ENCODE data around the gene RETREG1.

DNA sequence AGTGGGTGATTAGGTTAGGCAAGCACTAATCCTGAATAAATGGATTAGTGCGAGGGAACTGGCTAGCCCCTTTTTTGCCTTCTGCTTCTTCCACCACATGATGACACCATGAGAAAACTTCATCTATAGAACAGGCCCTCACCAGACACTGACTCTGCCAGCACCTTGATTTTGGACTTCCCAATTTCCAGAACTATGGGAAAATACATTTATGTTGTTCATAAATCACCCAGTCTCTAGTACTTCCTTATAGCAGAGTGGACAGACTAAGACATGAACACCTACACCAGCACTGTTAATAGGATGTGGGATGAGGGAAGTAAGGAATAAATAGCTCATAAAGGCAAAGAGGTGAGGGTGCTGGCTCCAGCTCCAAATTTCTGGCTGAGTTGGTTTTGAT, 152.6 kb downstream of the RETREG1 start:
- TF ChIP-seq, protein P1, sequence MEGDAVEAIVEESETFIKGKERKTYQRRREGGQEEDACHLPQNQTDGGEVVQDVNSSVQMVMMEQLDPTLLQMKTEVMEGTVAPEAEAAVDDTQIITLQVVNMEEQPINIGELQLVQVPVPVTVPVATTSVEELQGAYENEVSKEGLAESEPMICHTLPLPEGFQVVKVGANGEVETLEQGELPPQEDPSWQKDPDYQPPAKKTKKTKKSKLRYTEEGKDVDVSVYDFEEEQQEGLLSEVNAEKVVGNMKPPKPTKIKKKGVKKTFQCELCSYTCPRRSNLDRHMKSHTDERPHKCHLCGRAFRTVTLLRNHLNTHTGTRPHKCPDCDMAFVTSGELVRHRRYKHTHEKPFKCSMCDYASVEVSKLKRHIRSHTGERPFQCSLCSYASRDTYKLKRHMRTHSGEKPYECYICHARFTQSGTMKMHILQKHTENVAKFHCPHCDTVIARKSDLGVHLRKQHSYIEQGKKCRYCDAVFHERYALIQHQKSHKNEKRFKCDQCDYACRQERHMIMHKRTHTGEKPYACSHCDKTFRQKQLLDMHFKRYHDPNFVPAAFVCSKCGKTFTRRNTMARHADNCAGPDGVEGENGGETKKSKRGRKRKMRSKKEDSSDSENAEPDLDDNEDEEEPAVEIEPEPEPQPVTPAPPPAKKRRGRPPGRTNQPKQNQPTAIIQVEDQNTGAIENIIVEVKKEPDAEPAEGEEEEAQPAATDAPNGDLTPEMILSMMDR (IDR thresholded peaks at IDR 0.05; ENCODE audit: low read length), result no peak
- no peak for TF ChIP-seq EZH2 (optimal IDR thresholded peaks at IDR 0.05; ENCODE audit: low read depth, low read length)
